HL-60 (cell line): ENCODE measurements around the gene UHRF1.

ENCODE experiments used
- DNase-seq, 2 experiments: peaks; one replicate each; pipeline ENCODE4 v3.0.0-alpha.2; 2010 to 2020; ENCODE audit warnings: low read depth in 1 of 2, low spot score in 1 of 2
- H3K27ac ChIP-seq: fragments of 250-450 bp; sonication (Bioruptor Pico); replicated peaks from 2 replicates; pipeline ENCODE4 v1.5.1; 2020; ENCODE audit warnings: mild to moderate bottlenecking, moderate library complexity
- H3K27me3 ChIP-seq: fragments of 250-450 bp; sonication (Bioruptor Pico); 2 replicates; pipeline ENCODE4 v1.5.1; 2021; ENCODE audit warnings: mild to moderate bottlenecking, moderate library complexity; ENCODE audit not compliant: insufficient read depth, poor library complexity, severe bottlenecking
- H3K4me3 ChIP-seq: replicated peaks from 2 replicates; pipeline ENCODE4 v1.5.1; 2011; ENCODE audit warnings: mild to moderate bottlenecking, control low read depth, low read length; ENCODE audit not compliant: insufficient read depth
- GABPA ChIP-seq: IDR thresholded peaks from 2 replicates; pipeline ENCODE4 v1.6.1; 2012; ENCODE audit warnings: low read depth
- POLR2AphosphoS5 ChIP-seq: IDR thresholded peaks from 2 replicates; pipeline ENCODE4 v1.6.1; 2012; ENCODE audit warnings: low read depth
- SPI1 ChIP-seq: IDR thresholded peaks from 2 replicates; pipeline ENCODE4 v1.6.1; 2012; ENCODE audit warnings: low read depth, mild to moderate bottlenecking, borderline replicate concordance
- TF ChIP-seq, protein P1 (sequence below): IDR thresholded peaks from 2 replicates; pipeline ENCODE4 v1.6.1; 2012; ENCODE audit warnings: low read depth; ENCODE audit not compliant: insufficient replicate concordance
- TF ChIP-seq, protein P2 (sequence below): IDR thresholded peaks from one replicate; pipeline ENCODE4 v1.5.1; 2011; ENCODE audit warnings: low read length, control low read depth, inconsistent platforms; ENCODE audit not compliant: insufficient read depth

UHRF1 gene

DNA sequence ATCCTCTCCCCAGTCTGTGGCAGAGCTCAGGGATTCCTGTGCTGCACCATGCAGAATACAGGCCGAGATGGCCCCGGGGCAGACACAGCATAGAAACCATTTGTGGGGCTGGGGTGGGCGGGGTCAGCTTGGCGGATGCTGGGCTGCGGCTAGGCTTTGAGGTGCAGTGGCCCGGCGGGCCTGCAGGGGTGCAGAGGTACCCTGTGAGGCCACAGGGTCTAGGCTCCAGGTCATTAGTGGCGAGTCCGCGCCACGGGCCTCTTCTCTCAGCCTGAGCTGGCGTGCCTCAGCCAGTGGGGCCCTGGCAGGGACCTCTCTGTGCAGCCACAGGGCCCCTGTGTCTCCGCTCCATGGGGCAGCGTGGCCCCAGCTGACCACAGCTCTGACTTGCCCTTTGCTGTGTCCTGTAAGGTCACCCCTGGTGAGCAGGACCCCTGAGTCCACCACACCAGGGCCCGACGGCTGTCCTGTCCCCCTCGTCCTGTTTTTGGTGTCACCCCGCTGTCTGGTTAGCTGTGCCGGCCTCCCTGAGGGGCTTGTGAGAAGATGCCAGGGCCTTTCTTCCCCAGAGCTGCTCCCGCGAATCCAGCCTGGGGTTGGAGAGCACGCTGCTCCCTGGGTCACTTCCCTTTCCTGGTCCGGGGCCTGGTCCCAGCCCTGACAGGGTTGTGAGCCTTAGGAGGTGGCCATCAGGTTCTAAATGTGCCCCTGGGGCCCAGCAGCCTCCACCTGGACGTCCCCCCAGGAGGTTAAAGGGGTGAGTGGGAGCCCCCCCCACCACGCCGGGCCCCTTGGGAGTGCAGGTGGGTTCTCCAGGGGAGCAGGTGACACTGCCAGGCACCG lies 71.8 kb downstream of the UHRF1 start:
- TF ChIP-seq GABPA, result no peak
- TF ChIP-seq, protein P1, sequence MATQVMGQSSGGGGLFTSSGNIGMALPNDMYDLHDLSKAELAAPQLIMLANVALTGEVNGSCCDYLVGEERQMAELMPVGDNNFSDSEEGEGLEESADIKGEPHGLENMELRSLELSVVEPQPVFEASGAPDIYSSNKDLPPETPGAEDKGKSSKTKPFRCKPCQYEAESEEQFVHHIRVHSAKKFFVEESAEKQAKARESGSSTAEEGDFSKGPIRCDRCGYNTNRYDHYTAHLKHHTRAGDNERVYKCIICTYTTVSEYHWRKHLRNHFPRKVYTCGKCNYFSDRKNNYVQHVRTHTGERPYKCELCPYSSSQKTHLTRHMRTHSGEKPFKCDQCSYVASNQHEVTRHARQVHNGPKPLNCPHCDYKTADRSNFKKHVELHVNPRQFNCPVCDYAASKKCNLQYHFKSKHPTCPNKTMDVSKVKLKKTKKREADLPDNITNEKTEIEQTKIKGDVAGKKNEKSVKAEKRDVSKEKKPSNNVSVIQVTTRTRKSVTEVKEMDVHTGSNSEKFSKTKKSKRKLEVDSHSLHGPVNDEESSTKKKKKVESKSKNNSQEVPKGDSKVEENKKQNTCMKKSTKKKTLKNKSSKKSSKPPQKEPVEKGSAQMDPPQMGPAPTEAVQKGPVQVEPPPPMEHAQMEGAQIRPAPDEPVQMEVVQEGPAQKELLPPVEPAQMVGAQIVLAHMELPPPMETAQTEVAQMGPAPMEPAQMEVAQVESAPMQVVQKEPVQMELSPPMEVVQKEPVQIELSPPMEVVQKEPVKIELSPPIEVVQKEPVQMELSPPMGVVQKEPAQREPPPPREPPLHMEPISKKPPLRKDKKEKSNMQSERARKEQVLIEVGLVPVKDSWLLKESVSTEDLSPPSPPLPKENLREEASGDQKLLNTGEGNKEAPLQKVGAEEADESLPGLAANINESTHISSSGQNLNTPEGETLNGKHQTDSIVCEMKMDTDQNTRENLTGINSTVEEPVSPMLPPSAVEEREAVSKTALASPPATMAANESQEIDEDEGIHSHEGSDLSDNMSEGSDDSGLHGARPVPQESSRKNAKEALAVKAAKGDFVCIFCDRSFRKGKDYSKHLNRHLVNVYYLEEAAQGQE, result no peak
- TF ChIP-seq POLR2AphosphoS5, result no peak
- TF ChIP-seq SPI1, result no peak
- TF ChIP-seq, protein P2, sequence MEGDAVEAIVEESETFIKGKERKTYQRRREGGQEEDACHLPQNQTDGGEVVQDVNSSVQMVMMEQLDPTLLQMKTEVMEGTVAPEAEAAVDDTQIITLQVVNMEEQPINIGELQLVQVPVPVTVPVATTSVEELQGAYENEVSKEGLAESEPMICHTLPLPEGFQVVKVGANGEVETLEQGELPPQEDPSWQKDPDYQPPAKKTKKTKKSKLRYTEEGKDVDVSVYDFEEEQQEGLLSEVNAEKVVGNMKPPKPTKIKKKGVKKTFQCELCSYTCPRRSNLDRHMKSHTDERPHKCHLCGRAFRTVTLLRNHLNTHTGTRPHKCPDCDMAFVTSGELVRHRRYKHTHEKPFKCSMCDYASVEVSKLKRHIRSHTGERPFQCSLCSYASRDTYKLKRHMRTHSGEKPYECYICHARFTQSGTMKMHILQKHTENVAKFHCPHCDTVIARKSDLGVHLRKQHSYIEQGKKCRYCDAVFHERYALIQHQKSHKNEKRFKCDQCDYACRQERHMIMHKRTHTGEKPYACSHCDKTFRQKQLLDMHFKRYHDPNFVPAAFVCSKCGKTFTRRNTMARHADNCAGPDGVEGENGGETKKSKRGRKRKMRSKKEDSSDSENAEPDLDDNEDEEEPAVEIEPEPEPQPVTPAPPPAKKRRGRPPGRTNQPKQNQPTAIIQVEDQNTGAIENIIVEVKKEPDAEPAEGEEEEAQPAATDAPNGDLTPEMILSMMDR, result no peak
- no peak for DNase-seq
- Histone ChIP-seq H3K27me3 (no peaks in the 10 kb centered on the region), H3K4me3 (no peak overlapping the region), H3K27ac (no peak overlapping the region)

DNA sequence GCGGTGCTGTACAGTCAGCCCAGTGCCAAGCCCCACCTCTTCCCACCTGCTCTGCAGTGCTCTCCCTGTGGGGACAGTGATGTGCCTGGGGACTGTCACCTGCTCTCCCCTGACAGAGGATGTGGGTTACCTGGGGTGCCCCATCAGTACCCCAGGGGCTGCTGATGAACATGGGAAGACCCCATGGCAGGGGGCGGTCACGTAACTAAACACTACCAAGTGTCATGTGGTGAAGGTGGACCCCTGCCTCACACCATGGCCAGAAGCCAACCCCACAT lies 72.3 kb downstream of the UHRF1 start:
- no peak for DNase-seq
- TF ChIP-seq SPI1 (no peak), POLR2AphosphoS5 (no peak), GABPA (no peak)
- TF ChIP-seq, protein P2, result no peak
- TF ChIP-seq, protein P1, result no peak
- H3K27ac ChIP-seq, result no peak overlapping the region
- no peaks in the 10 kb centered on the region for H3K27me3 ChIP-seq
- H3K4me3 ChIP-seq, result no peak overlapping the region

- DNase-seq, result no peak
- H3K4me3 ChIP-seq, result no peak overlapping the region
- TF ChIP-seq SPI1, result no peak
- TF ChIP-seq, protein P2, result no peak
- TF ChIP-seq POLR2AphosphoS5, result no peak
- TF ChIP-seq GABPA, result no peak
- TF ChIP-seq, protein P1, result no peak
- no peaks in the 10 kb centered on the region for H3K27me3 ChIP-seq
- H3K27ac ChIP-seq, result no peak overlapping the region
Observed at GRCh38 chr19:4983346-4984105, 74.2 kb downstream of the UHRF1 start.
